Mucosa of gallbladder (tissue), 1 donor: Measurements from ENCODE around the gene GOSR1. TPM values are rescaled to one million over a fixed set of nuclear protein-coding genes. Genes with fewer than 3 reads are reported as not detected.
"Not testable (repeated sequence)": the region's sequence is repeated elsewhere in the genome, so short reads cannot be mapped to it uniquely, and the experiment has no call there.

ENCODE experiments used
- DNase-seq: peaks from one replicate; pipeline ENCODE4 v3.0.0-alpha.2; 2020; ENCODE audit warnings: low spot score
- total RNA-seq: library from RNA; stranded (reverse); gene quantifications from one replicate; pipeline ENCODE4 v1.2.1, GENCODE V29; 2021
- donor health status: DM: no; HTN: no; CAD: no.

GOSR1 gene
- total RNA-seq, 1 donor from 2014 or later: 44.6 TPM

DNA sequence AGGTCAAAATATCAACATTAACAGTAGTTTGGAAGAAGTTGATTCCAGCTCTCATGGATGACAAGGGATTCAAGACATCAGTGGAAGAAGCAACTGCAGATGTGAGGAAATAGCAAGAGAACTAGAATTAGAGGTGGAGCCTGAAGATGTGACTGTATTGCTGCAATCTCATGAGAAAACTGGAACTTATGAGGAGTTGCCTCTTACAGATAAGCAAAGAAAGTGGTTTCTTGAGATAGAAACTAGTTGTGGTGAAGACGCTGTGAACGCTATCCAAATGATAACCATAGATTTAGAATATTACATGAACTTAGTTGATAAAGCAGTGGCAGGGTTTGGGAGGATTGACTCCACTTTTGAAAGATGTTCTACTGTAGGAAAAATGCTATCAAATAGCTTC, 67.8 kb downstream of the GOSR1 start:
- DNase-seq: no peak

DNA sequence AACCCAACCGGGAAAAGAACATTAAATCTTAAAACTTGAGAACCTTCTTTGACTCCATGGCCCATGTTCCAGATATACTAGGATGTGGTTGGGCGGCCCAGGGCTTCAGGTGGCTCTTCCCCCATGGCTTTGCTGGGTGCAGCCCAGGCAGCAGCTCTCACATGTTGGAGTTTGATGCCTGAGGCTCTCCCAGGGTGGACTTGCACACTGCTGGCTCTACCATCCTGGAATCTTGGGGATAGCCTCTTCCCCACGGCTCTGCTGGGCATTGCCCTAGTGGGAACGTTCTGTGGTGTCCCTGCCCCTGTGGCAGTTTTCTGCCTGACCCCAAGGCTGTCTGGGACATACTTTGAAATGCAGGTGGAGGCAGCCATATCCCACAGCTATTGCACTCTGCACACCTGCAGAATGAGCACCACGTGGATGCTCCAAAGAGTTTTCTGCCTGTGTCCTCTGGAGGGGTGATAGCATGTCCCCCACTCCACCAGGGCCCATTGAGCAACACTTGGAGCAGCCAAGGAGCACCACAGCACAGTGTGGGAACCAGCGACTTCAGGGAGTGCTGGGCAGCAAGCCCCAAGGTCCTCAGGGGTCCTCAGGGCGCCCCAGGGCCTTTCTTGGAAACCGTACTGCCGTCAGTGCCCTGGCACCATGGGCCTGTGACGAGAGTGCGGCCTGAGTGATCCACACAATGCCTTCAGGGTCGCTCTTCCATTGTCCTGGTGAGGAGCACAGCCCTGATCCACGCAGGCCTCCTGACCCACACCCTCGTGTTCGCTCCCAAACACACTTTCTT, 70.8 kb downstream of the GOSR1 start:
- DNase-seq: no peak

DNA sequence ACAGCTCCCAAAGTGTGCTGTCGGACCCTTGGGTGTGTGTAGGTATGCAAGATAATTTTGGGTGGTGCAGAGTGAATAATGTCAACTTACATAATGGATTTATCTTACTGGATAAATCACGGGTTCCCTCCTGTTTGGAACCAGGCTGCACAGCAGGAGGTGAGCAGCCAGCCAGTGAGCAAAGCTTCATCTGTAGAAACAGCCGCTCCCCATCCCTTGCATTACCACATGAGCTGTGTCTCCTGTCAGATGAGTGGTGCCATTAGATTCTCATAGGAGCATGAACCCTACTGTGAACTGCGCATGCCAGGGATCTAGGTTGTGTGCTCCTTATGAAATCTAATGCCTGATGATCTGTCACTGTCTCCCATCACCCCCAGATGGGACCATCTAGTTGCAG, 72.0 kb downstream of the GOSR1 start:
- DNase-seq: not testable (repeated sequence)

DNA sequence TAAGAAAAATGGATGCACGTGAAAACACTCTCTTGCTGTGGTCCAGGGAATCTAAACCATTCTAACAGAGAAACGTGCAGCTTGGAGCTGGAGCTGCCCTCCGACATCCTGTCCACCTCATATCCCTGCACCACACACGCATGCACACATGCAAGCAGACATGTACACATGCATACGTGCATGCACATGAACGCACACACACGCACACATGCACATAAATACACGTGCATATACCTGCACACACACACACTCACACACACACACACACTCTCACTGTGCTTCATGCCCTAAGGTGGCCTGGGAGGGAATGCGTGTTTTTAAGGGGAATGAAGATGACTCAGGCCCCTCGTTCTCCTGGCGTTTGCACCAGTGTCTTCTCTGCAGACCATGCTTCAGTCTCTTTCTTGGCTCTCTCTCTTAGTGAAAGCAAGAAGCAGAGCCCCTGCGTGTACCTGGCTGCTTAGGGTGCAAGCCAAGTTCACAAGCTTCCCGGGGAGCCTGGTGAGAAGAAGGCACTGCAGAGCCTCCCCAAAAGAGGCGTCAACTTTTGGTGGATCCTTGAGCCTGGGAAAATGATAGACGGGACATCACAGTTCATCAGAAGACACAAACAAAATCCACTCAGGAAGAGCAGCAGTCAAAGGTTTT, 72.8 kb downstream of the GOSR1 start:
- DNase-seq: no peak

DNA sequence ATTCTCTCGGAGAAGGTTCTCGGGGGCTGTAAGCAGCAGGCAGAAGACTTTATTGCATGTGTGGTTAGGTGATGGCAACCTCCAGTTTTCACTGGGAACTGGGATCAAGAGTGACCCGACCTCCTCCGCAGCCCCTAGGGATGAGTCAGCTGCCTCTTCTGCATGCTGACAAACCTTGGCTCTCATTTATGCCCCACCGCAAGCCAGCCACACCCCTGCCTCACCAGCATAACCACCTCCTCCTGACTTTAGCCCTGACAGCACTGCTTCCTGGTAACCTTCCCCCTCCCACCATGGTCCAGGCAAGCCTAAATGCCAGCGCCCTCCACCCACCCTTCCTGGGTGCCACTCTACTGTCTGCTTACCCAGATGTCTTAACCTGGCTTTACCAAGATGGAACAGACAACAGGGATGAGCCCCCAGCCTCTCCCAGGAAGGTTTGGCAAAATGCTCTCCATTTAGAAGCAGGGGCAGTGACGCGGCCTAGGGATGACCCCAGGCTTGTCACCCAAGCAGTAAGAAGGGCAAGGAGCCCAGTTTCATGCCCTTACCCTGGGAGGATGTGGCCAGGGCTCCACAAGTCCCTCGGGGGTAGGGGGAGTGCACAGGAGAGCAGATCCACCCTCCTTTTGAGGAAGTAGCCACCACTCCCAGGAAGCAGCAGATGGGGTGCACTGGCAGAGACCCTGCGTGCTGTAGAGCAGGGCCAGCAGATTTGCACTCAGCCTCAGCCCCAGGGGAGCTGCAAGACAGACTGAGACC, 73.5 kb downstream of the GOSR1 start:
- no peak for DNase-seq

DNA sequence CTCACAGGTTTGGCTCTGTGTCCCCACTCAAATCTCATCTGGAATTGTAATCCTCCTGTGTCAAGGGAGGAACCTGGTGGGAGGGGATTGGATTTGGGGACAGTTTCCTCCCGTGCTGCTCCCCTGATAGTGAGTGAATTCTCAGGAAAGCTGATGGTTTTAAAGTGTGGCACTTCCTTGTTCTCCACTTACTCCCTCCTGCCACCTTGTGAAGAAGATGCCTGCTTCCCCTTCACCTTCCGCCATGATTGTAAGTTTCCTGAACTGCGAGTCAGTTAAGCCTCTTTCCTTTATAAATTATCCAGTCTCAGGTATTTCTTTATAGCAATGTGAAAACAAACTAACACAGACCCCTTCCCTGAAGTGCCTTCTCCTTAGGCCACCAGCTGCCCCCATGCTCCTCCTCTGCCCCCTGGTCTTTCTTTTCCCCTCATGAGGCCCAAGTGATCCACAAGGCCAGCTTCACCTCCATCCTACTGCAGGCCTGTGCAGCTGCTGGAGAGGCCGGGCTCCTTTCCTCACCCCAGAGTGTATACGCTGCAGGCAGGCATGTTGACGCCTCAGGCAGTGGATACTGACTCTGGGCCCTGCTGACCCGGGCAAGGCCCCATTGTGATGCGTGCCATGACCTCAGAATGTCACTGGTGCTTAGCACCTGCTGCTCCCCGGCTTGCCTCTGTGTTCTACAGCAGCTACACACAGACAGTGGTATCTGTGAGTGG, 74.2 kb downstream of the GOSR1 start:
- not testable (repeated sequence) for DNase-seq

DNA sequence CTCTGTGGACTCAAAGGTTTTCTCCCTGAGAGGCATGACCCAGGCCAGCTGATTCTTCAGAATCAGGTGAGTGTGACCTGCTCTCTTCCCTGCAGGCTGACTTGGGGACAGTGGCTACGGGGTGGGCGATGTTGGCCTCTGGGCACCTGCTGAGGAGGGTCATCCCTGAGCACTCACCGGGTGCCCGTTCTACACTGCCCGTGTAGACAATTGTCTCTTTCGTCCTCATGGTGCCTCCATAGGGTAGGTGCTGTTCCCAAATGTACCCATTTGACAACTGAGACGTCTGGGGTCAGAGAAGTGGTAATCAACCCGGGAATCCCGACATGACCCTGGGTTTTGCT, 74.8 kb downstream of the GOSR1 start:
- no peak for DNase-seq

DNA sequence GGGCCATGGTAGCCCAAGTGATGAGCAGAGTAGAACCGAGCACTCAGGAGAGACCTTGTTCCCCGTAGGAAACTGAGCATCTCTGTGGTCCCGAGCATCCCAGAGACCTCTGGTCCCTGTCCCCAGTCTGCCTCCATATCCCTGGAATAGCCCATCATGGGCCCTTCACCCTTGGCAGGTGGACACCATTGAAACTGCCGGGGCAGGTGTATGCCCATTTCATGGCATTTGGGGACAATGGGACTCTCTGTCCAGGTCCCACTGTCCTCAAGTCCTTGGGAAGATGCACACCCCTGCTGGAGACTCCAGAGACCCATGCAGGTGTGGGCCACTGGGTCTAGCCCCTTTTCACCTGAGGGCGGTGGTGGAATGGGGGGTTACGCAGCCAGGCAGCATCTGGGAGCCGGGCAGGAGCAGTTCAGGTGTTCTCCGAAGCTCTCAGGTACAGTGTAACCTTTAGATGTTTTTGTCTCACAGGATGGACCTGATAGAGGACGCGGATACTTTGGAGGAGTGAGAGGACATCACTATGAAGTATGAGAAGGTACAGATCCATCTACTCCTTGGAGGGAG, 75.9 kb downstream of the GOSR1 start:
- DNase-seq: no peak

DNA sequence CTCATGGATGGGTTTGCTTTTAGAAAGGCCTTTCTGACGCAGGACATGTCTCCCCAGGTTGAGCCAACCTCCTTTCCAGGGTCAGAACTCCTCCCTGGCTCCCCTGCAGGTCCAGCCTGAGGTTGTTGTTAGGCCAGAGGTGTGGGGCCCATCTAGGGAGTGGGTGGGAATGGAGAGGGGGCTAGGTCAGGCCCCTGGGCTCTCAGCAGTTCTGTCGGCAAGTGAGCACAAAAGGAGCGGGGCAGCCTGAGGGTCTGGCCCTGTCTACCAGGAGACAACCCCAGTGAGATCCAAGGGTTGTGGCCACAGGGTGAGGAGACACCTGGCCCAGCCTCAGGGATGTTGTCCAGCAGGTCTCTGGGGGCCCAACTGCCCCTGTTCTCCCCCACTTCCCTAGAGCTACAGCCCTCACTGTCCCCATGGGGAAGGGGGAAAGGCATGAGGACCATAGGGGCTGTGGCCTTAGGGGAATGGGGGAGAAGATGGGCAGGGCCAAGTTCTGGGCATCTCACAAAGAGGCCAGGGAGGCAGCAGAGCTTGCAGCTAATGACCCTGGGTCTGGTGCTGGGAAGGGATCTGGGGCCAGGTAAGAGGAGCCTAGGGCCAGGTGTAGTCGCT, 76.7 kb downstream of the GOSR1 start:
- DNase-seq: not testable (repeated sequence)

DNA sequence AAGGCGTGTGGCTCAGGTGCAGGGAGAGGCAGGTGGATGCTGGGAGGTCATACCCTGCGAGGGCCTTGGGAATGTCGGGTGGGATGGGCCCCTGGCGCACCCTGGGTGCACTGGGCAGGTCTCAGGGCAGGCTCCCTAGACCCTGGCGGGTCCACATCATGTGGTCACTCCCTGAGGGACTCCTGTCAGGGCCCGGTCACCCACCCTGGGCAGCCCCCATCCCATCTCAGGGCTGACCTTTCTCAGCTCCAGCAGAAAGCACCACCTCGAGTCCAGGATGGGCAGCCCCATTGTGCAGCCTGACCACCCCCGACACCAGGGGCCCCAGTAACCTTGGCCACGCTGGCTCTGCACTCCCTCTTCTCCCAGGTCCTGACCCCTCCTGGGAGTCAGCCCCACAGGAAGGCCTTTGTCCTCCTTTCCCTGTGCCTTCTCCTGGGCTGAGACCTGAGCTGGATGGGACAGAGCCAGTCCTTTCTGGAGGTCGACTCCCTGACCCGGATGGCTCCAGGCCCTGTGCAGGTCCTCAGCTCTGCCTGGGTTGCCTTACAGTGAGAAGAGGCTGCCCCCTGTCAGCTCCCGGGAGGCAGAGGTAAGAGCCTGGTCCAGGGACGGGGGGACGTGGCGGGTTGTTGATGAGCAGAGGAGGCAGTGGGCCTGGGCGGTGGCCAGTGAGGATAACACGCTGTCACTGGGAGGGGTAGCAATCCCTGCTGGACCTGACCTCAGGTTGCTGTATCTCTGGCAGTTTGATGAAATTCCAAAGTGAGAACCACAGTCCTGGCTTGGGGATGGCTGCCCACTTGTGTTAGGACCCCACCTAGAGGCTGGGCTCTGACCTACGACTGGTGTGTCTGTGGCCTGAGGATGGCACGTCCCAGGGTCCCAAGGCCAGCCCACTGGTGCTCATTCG, 77.9 kb downstream of the GOSR1 start:
- no peak for DNase-seq

DNA sequence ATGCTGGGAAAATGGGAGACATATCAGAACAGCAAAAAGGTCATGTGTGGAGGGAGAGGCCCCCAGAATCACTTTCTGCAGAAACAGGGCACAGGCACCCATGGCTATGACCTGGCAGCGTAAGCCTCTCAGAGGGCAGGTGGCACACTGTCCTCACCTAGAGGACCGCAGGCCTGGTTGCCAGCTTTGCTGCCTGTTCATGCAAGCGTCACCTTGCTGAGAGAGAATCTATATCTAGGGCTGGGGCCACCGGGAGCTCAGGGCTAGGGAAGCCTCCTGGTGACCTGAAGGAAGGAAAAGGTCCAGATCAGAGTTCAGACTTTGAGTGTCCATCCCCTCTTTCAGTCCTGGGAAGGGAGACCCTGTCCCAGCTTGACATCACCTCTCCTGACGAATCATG, 78.7 kb downstream of the GOSR1 start:
- DNase-seq: no peak

DNA sequence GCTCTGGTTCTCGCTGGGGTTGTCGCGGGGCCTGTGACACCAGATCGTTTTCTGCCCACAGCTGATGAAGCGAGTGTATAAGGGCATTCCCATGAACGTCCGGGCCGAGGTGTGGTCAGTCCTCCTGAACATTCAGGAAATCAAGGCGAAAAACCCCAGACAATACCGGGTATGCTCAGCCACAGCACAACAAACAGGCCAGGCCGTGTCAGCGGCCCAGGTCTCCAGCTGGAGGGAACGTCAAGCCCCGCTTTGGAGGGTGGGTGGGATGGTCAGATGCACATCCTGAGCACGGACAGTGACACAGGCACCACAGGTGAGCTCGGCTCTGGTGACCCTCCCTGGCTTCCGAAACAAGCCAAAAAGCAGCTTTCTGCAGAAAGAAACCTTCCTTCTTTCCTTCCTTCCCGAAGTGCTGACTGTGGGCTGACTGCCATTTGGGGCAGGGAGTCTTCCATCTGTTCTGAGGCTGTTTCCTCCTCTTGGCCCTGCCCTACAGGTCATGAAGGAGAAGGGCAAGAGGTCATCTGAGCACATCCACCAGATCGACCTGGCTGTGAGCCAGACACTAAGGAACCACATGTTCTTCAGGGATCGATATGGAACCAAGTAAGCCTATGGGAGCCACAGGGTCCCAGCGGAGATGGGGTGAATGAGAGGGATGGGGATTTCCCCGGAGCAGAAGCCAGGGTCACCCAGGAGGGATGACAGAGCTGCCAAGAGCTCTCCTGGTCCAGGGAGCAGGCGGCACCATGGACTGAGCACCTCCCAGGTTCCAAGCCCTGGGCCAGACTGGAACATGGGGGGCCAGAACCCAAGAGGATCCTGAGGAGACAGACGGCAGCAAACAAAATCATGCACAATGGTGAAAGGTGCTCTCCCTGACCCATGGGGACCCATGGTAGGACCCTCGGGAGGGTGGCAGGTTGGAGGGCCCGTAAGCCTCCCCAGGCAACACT, 79.4 kb downstream of the GOSR1 start:
- DNase-seq: no peak

DNA sequence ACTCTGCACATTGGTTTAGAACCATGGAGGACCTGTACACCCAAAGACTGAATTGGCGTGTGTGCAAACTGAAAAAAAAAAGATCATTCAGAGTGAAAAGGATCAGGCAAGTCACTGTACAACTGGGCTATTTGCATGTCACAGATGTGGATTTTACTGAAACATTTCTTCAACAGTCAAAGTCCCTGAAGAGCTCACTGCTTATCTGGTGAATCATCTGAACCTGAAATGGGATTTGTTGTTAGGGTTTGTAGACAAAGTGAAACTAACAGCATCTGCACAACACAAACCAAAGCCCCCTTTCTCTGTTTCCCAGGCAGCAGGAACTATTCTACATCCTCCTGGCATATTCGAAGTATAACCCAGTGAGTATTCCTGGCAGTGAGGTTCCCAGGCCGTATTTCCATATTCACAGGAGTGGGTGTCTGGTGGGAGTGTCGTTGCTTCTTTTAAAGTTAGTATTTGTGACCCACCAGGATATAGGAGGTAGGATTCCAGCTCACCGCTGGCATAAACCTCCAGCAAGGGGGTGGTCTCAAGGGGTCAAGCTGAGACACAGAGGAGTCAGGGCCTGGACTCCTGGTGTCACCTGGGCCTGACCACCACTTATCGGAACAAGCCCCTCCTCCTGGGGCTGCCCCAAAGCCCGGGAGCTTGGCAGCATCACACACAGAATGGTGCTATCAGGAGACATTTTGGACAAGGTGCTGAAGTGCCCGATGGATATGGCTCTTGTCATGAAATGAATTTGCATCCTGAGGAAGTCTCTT, 80.9 kb downstream of the GOSR1 start:
- no peak for DNase-seq

DNA sequence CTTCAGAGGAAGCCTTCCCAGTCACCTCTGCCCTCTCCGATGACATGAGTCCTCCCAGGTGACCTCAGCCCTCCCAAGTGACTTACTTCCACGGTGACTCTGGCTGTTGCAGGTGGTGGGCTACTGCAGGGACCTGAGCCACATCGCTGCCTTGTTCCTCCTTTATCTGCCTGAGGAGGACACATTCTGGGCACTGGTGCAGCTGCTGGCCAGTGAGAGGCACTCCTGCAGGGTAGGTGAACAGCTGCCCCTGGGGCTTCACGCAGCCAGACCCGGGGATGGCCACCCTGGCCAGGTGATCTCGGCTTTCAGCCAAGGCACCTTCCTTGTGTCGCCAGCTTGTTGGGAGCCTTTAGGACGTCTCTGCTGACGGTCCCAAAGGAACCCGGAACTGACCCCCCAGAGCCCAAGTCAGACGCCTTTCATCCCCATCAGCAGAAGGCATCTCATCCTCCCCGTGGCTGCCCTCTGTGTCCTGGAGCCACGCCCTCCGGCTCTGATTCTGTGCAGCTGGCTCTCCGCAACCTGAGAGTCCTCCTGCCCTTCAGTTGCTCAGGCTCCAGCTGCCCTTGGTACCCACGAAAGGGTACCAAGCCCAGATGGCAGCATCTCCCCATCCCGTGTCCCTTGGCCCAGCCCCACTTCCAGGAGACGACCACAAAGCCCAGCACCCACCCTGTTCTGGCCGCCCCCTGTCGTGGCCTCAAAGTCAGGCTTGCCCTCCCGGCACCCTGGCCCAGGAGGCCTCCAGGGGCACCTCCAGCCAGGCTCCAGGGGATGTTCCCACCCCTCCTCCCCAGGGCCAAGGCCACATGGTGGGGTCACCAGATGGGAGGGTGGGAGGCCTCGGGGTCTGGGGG, 81.7 kb downstream of the GOSR1 start:
- no peak for DNase-seq

DNA sequence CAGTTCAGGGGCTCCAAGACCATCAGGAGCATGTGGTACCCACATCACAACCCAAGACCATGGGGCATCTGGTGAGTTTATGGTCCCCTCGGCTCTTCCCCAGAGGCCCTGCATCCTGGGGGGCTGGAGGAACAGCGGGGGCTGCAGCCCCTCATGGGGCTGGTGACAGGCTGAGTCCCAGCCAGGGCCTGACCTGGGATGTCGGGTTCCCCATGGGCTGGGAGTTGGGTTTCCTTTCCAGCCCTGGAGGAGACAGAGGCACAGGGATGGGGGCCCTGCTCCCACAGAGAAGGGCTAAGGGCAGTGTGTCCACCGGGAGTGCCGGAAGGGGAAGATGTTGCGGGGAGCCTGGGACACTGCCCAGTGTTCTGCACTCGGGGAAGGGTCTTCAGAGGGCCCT, 82.4 kb downstream of the GOSR1 start:
- no peak for DNase-seq

DNA sequence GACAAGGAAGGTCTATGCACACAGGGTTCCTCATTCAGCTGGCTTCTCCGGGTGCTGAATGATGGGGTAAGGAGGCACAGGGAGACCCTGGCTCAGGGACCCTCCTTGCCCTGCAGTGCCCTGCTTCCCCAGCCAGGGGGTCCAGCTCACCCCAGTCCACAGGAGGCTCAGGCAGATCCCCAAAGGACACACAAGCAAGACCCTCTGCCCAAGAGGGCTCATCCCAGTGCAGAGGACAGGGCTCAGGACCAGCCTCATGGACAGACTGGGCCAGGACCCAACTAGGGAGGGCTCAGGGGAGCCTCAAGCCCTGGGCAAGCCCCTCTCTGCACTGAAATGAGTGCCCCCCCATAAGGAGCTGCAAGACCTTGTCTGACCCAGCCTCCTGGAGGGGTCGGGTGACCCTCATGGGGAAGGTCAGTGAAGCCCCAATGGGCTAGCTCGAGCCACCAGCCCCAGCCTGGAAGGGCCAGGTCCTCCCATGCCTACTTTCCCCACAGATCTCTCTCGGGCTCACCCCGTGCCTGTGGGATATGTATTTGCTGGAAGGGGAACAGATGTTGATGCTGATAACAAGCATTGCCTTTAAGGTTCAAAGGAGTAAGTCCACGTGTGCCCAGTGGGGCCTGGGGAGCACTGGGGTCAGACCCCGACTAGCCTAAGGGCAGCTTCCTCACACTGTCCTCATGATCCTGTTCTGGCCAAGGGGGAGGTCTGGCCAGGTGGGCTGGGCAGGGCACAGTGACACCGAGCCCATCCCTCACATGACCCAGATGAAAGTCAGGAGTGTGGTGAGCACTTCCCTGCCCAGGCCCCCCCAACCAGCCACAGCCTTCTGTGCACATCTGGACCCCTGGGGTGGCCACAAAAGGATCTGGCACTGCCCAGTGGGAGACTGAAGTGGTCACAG, 83.2 kb downstream of the GOSR1 start:
- not testable (repeated sequence) for DNase-seq
